T-helper 1 cell treated with Interleukin-12 subunit alpha and Interleukin-12 subunit beta and Interleukin-4 antibody, amounts not matched to agents 30 μg/mL and 1 μg/mL, for 36 hours (primary cell): ENCODE results near the gene HFM1.

ENCODE experiments used
- H3K27ac Mint-ChIP-seq: one replicate; pipeline ENCODE4 v1.8.0; 2021; ENCODE audit warnings: mild to moderate bottlenecking, mixed read lengths
- H3K27me3 Mint-ChIP-seq: one replicate; pipeline ENCODE4 v1.8.0; 2021; ENCODE audit warnings: low read depth, mixed read lengths
- H3K36me3 Mint-ChIP-seq: one replicate; pipeline ENCODE4 v1.8.0; 2021; ENCODE audit warnings: low read depth, mixed read lengths
- H3K4me1 Mint-ChIP-seq: one replicate; pipeline ENCODE4 v1.8.0; 2021; ENCODE audit warnings: low read depth, mixed read lengths
- H3K4me3 Mint-ChIP-seq: one replicate; pipeline ENCODE4 v1.8.0; 2021; ENCODE audit warnings: mild to moderate bottlenecking, moderate library complexity, mixed read lengths
- H3K9me3 Mint-ChIP-seq: one replicate; pipeline ENCODE4 v1.8.0; 2021; ENCODE audit warnings: mixed read lengths

HFM1 gene

GRCh38 chr1:91244737-91245136 lies 159.9 kb downstream of the HFM1 start:
- no peaks in the 10 kb centered on the region for H3K36me3 Mint-ChIP-seq
- no peak overlapping the region for H3K27ac Mint-ChIP-seq
- H3K4me3 Mint-ChIP-seq = no peak overlapping the region
- H3K27me3 Mint-ChIP-seq = peaks cover 8% of the 10 kb centered on the region
- H3K9me3 Mint-ChIP-seq = no peaks in the 10 kb centered on the region
- H3K4me1 Mint-ChIP-seq = no peaks in the 10 kb centered on the region

- Mint-ChIP-seq H3K4me1 (no peaks in the 10 kb centered on the region), H3K27me3 (peaks cover 8% of the 10 kb centered on the region), H3K36me3 (no peaks in the 10 kb centered on the region), H3K9me3 (no peaks in the 10 kb centered on the region), H3K4me3 (no peak overlapping the region), H3K27ac (no peak overlapping the region)
Observed at GRCh38 chr1:91243171-91243570, 161.5 kb downstream of the HFM1 start.

- Mint-ChIP-seq H3K4me3 (no peak overlapping the region), H3K9me3 (no peaks in the 10 kb centered on the region), H3K36me3 (no peaks in the 10 kb centered on the region), H3K27ac (no peak overlapping the region), H3K4me1 (no peaks in the 10 kb centered on the region), H3K27me3 (peaks cover 7% of the 10 kb centered on the region)
Observed at GRCh38 chr1:91234181-91234580, 170.5 kb downstream of the HFM1 start.

GRCh38 chr1:91226741-91227140 lies 177.9 kb downstream of the HFM1 start:
- no peak overlapping the region for H3K27ac Mint-ChIP-seq
- H3K9me3 Mint-ChIP-seq = no peaks in the 10 kb centered on the region
- no peaks in the 10 kb centered on the region for H3K36me3 Mint-ChIP-seq
- H3K4me3 Mint-ChIP-seq = no peak overlapping the region
- no peaks in the 10 kb centered on the region for H3K4me1 Mint-ChIP-seq
- no peaks in the 10 kb centered on the region for H3K27me3 Mint-ChIP-seq

GRCh38 chr1:91224878-91225277 lies 179.8 kb downstream of the HFM1 start:
- H3K4me3 Mint-ChIP-seq = no peak overlapping the region
- H3K27ac Mint-ChIP-seq = no peak overlapping the region
- H3K4me1 Mint-ChIP-seq = no peaks in the 10 kb centered on the region
- H3K27me3 Mint-ChIP-seq = no peaks in the 10 kb centered on the region
- no peaks in the 10 kb centered on the region for H3K36me3 Mint-ChIP-seq
- no peaks in the 10 kb centered on the region for H3K9me3 Mint-ChIP-seq

GRCh38 chr1:91221017-91221416 lies 183.6 kb downstream of the HFM1 start:
- no peak overlapping the region for H3K4me3 Mint-ChIP-seq
- peaks cover 6% of the 10 kb centered on the region for H3K9me3 Mint-ChIP-seq
- no peaks in the 10 kb centered on the region for H3K4me1 Mint-ChIP-seq
- no peak overlapping the region for H3K27ac Mint-ChIP-seq
- no peaks in the 10 kb centered on the region for H3K36me3 Mint-ChIP-seq
- no peaks in the 10 kb centered on the region for H3K27me3 Mint-ChIP-seq

GRCh38 chr1:91217911-91218310 lies 186.7 kb downstream of the HFM1 start:
- no peaks in the 10 kb centered on the region for H3K27me3 Mint-ChIP-seq
- H3K4me3 Mint-ChIP-seq = no peak overlapping the region
- H3K36me3 Mint-ChIP-seq = no peaks in the 10 kb centered on the region
- H3K4me1 Mint-ChIP-seq = no peaks in the 10 kb centered on the region
- H3K9me3 Mint-ChIP-seq = peaks cover 6% of the 10 kb centered on the region
- H3K27ac Mint-ChIP-seq = no peak overlapping the region
